ENCODE measurements around the gene OPN5.
"Not testable (repeated sequence)": the region's sequence is repeated elsewhere in the genome, so short reads cannot be mapped to it uniquely, and the experiment has no call there.

Gene OPN5, protein sequence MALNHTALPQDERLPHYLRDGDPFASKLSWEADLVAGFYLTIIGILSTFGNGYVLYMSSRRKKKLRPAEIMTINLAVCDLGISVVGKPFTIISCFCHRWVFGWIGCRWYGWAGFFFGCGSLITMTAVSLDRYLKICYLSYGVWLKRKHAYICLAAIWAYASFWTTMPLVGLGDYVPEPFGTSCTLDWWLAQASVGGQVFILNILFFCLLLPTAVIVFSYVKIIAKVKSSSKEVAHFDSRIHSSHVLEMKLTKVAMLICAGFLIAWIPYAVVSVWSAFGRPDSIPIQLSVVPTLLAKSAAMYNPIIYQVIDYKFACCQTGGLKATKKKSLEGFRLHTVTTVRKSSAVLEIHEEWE

GRCh38 chr6:47781732-47782131 is at the start of gene OPN5:
OPN5 (plus strand) TSS chr6:47782032; CDS start chr6:47782067, 35 bp downstream.
- in situ Hi-C loops (cut with MboI; ENCODE audit: low sequenced_read_pairs), result no loop called here

- in situ Hi-C loops (cut with MboI; ENCODE audit: low sequenced_read_pairs), result no loop called here
Measured at GRCh38 chr6:47733879-47734558, 47.8 kb upstream of the OPN5 start.

DNA sequence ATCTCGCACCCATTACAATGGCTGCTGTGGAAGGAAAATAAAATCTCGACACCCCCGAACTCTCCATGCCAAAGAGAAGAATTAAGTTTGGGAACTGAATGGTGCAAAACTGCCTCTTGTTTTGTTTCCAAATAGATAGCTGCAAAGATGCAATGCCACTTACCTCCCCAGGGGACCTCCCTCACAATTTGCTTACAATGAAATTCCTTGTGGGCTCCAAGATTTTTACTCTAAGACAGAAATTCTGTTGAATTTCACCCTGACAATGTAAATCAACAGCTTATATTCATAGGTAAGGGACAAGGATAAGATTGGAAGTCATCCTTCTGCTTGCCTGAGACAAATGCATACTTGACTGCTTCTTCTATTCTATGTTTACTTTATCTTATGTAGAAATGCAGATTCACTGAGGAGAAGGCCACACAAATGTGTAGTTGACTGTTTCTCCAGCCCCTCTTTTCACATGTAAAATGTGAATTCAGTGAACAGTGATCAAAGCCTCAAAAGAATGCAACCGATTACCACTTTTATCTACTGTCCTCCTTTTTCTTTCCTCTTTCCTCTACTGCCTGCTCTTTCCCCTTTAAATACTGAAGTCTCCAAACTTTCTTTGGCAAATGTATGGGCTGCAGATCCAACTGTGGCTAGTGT is 46.9 kb upstream of the OPN5 start:
- in situ Hi-C loops (cut with MboI; ENCODE audit: low sequenced_read_pairs), result no loop called here

- in situ Hi-C loops (cut with MboI; ENCODE audit: low sequenced_read_pairs), result no loop called here
Measured at GRCh38 chr6:47736083-47736700, 45.6 kb upstream of the OPN5 start.

GRCh38 chr6:47737406-47737805 is 44.4 kb upstream of the OPN5 start:
- in situ Hi-C loops (cut with MboI; ENCODE audit: low sequenced_read_pairs), result no loop called here

DNA sequence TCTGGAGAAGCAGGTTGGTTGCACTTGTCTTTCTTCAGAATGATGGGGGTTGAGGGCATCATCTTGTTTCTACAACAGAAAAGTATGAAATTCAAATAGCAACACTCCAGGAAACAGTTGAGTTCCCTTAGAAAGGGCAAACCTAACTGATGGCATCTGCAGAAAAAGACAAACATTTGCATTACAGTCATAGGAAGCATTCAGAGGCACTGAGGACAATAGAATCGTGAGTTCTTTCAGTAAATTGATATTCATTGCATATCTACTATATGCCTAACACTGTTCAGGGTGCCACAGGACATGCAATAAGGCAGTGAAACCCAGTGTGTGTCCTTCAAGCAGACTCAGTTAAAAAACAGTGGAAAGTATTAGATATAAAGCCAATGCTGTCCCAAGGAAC is 41.1 kb upstream of the OPN5 start:
- in situ Hi-C loops (cut with MboI; ENCODE audit: low sequenced_read_pairs), result no loop called here

DNA sequence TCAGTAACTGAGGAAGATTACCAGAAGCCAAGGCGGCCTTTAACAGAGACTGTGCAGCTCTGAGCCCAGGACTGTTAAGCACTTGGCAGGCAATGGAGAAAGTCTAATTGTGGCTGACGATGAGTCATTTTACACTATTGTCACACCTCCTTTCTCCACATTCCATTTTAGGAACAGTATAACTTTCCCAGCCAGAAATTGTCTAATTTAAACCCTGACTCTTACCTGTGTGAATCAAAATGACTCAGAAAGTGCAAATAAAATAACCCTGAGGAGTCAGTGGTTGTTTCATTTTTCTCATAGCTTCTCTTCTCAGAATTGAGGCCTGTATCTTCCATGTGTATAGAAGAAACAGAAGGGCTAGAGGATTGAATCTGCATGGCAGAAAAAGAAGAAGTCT is 40.0 kb upstream of the OPN5 start:
- in situ Hi-C loops (cut with MboI; ENCODE audit: low sequenced_read_pairs), result no loop called here

DNA sequence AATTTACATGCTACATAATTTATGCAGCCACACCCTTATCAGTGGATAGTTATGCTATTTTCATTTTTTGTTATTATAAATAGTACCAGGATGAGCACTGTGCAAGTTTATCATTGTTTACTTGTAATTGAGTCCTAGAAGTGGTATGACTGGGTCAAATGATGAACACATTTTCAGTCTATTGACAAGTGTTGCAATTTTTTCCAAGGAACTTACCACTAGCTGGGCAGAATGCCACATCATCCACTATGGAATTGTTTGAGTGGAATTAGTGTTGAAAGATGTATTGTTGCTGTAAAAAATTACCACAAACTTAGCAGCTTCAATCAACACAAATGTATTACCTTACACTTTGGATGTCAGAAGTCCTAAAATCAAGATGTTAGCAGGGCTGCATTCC is 38.1 kb upstream of the OPN5 start:
- in situ Hi-C loops (cut with MboI; ENCODE audit: low sequenced_read_pairs), result no loop called here

DNA sequence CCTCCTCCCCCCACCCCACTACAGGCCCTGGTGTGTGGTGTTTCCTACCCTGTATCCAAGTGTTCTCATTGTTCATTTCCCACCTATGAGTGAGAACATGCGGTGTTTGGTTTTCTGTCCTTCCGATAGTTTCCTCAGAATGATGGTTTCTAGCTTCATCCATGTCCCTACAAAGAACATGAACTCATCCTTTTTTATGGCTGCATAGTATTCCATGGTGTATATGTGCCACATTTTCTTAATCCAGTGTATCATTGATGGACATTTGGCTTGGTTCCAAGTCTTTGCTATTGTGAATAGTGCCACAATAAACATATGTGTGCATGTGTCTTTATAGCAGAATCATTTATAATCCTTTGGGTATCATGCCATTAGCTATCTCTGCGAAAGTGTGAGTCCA is 36.6 kb upstream of the OPN5 start:
- in situ Hi-C loops (cut with MboI; ENCODE audit: low sequenced_read_pairs), result not testable (repeated sequence)

DNA sequence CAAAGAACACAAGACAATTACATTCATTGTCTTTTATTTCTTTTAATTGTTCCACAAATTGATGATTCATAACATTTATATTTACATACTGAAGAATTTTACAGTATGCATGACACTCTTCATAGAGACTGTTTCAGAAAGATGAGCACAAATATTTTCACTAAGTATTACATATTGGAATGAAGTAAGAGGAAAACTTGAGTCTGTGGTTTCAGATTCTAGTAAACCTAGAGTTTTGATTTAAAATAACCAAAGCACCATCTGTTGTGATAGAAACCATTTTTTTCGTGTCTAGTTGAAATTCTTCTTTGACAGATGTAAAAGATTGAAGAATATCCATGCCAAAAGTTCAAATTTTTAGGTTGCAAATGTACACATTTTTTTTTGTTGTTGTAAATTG is 32.1 kb upstream of the OPN5 start:
- in situ Hi-C loops (cut with MboI; ENCODE audit: low sequenced_read_pairs), result no loop called here

GRCh38 chr6:47752801-47753200 is 29.0 kb upstream of the OPN5 start:
- in situ Hi-C loops (cut with MboI; ENCODE audit: low sequenced_read_pairs), result no loop called here

DNA sequence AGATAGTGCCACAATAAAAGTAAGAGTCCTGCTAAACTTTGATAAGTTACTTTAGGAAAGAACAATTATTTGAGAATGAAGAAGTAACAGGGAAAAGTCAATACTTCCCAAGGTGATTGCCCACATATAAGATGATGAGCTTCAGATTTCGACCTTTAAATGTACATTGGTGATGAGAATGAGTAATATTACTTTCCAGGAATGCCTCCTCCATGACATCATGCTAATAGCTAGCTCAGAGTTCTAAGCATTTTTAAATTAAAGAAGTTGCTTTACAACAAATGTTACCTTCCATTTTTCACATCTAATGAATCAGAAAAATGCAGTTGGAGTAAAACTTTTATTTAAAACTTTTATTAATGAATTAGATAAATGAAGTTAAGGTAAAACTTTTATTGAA is 22.5 kb upstream of the OPN5 start:
- in situ Hi-C loops (cut with MboI; ENCODE audit: low sequenced_read_pairs), result no loop called here

DNA sequence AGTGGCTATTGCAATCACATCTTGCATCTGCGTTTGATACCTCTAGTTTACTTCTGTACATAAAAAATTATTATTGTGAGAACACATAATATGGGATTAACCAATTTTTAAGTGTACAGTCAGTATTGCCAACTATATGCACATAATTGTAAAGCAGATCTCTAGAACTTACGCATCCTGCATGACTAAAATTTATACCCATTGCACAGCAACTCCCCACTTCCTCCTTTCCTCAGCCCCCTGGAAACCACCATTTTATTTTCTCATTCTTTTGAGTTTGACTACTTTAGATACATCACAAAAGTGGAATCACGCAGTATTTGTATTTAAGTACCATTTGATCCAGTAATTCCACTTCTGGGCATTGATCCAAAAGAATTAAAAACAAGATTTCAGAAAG is 19.3 kb upstream of the OPN5 start:
- in situ Hi-C loops (cut with MboI; ENCODE audit: low sequenced_read_pairs), result no loop called here

DNA sequence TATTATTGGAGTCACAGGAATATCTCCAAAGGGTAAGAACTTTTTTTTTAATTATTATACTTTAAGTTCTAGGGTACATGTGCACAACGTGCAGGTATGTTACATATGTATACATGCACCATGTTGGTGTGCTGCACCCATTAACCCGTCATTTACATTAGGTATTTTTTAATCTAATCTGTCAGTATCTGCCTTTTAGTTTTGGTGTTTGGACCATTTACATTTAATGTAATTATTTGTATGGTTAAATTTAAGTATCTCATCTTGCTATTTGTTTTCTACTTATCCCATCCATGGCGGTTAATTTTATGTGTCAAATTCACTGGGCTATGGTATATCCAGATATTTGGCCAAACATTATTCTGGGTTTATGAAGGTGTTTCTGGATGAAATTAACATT is 15.4 kb upstream of the OPN5 start:
- in situ Hi-C loops (cut with MboI; ENCODE audit: low sequenced_read_pairs), result no loop called here

DNA sequence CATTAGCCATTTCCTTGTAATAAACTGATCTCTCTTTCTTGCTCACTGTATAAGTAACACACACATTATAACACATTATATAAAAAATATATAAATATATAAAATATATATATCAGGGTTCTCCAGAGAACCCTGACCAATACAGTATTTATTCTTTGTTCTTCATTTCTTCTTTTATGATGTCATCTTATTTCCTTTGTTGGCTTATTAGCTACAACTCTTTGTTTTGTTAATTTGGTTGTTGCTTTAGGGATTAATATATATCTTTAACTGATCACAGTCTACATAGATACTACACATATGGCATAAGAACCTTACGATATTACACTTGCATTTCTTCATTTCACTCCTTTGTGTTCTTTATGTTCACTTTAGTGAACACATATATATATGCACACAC is 14.7 kb upstream of the OPN5 start:
- in situ Hi-C loops (cut with MboI; ENCODE audit: low sequenced_read_pairs), result no loop called here

DNA sequence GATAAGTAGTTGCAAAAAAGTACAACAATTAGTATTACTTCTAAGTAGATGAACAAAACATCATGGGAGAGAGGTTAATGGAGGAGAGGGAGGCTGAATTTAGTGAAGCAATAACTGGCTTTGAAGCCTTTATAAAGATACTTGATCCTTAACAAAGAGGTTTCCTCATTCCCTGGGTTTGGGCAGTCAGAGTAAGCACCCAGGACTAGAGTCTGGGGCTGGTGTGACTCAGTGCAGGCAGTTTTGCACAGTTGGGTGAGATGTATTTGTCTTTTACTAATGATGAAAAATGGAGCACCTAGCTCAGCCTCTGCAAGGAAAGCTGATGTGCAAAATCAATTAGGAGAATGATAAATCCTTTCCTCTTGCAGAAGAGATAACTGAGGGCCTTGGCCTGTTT is 11.8 kb upstream of the OPN5 start:
- in situ Hi-C loops (cut with MboI; ENCODE audit: low sequenced_read_pairs), result no loop called here

DNA sequence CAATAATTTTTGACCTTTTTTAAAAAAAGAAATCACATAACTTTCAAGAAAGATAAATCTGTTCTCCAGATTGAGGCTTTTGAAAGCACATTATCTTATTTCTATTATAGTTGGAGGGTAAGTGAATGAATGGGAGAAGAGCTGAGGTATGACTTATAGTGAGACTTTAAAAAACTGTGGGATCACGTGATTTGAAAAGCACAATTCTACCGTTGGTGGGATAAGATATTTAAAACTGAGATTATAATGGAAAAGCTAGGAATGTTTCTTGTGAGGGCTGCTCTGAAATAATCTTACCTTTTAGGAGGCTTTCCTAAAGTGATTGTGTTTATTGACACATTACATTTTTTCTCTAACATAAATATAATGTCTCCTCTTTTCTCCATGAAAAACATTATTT is 9.5 kb upstream of the OPN5 start:
- in situ Hi-C loops (cut with MboI; ENCODE audit: low sequenced_read_pairs), result no loop called here

DNA sequence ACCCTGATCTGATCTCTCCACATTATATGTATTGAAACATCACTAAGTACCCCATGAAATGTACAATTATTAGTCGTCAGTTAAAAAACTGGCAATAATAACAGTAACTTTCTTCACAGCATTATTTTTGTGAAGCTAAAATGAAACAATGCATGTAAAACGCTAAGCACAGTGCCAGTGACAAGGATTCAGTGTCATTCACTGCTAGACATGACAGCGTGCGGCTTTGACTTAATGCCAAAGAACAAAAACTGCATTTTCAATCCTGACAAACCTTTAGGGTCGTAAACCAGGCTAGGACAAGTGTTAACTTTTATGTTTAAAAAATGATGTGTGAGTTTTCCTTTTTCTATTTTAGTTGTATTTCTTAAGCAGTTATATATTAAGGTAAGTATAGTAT is 8.8 kb upstream of the OPN5 start:
- in situ Hi-C loops (cut with MboI; ENCODE audit: low sequenced_read_pairs), result no loop called here

DNA sequence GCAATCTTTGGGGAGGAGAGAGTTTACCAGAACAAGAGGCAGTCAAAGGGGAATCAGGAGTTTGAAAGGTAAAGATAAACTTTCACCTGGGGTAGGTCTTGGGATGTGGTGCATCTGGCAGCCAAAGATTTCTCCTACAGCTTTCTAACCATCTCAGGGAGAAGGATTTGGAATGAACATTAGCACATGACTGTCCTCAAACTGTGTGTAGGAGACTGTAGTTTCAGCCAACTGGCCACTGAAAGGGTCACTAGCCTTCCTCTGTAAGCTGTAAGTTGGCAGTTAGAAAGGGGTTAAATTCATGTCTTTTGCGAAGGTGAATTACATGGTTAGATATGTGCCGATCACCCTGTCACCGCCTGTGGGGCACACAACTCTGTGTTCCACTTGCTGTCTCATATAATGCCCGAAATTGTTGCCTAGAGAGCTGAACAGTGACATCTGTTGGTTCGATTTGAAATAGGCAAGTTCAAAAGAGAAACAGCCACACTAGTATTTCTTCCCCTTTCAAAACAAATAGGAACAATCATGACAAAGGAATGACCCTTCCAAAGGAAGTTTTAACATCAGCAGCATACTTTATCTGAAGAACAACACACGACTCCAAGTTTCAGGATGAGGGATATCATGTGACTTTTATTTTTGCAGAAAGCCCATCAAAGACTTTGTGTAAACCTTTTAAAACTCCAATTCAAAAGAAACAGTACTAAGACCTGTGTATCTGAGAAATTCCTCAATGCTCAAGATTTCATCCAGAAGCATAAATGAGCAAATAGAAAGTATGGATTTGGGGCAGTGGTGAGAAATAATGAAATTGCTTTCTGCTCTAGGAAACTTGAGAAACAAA is 1.1 kb upstream of the OPN5 start:
- in situ Hi-C loops (cut with MboI; ENCODE audit: low sequenced_read_pairs), result no loop called here

DNA sequence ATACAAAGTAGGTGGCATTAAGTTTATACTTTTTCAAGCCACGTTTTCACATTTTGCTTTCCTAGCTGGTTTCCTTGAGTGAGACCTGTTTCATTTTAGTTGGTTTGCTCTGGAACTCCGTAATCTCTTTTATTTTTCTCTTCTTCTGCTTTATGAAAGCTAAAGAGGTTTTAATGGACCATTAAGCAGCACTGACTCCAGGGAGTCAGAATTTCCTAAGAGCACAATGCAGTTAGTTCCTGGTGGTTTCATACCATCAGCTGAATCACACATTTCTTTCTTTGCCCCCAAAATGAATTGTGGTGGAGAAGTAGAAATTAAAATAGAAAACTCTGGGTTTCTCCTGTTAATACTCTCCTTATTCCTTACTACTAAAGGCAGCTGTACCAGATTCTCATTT is 3.4 kb downstream of the OPN5 start:
- in situ Hi-C loops (cut with MboI; ENCODE audit: low sequenced_read_pairs), result no loop called here

Measured in HL-60/S4 (cell line).